B cell (primary cell): ENCODE results near the gene COX17.

Experiments
- EZH2 ChIP-seq: IDR thresholded peaks from 2 replicates; pipeline ENCODE4 v1.6.1; 2012; ENCODE audit warnings: borderline replicate concordance, low read depth, mild to moderate bottlenecking, moderate library complexity, low read length; ENCODE audit not compliant: insufficient read depth, poor library complexity, severe bottlenecking
- TF ChIP-seq, protein P1 (sequence below): fragments of 200-600 bp; IDR thresholded peaks from one replicate; pipeline ENCODE4 v1.8.0; 2022; ENCODE audit warnings: antibody characterized with exemption, mild to moderate bottlenecking

DNA sequence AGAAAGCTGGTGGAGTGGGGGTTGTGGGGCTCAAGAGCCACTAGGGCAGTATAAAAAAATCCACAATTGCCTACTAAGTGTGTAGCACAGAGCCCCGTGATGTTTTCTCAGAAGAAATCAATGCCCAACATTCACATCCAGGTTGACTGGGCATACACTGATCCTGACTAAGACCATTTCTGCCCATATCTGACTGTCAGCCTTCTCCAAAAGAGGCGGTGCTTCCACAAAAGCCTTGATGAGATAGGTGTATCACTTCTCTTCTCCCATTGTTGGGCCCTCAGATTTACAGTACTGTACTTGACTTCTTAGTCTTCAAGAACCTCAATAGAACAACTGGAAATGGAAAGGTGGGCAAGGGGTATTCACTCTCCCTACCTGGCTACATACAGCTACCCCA is 18.2 kb downstream of the COX17 start:
- TF ChIP-seq, protein P1, sequence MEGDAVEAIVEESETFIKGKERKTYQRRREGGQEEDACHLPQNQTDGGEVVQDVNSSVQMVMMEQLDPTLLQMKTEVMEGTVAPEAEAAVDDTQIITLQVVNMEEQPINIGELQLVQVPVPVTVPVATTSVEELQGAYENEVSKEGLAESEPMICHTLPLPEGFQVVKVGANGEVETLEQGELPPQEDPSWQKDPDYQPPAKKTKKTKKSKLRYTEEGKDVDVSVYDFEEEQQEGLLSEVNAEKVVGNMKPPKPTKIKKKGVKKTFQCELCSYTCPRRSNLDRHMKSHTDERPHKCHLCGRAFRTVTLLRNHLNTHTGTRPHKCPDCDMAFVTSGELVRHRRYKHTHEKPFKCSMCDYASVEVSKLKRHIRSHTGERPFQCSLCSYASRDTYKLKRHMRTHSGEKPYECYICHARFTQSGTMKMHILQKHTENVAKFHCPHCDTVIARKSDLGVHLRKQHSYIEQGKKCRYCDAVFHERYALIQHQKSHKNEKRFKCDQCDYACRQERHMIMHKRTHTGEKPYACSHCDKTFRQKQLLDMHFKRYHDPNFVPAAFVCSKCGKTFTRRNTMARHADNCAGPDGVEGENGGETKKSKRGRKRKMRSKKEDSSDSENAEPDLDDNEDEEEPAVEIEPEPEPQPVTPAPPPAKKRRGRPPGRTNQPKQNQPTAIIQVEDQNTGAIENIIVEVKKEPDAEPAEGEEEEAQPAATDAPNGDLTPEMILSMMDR, result no peak
- no peak for TF ChIP-seq EZH2
